NCI-H1105 (cell line): ENCODE data around the gene ZNF555.
"Not testable (repeated sequence)": the region's sequence is repeated elsewhere in the genome, so short reads cannot be mapped to it uniquely, and the experiment has no call there.

Experiments used
- DNase-seq: peaks from one replicate; lab custom pipeline; 2025; lab: John Stamatoyannopoulos, UW

Gene ZNF555

DNA sequence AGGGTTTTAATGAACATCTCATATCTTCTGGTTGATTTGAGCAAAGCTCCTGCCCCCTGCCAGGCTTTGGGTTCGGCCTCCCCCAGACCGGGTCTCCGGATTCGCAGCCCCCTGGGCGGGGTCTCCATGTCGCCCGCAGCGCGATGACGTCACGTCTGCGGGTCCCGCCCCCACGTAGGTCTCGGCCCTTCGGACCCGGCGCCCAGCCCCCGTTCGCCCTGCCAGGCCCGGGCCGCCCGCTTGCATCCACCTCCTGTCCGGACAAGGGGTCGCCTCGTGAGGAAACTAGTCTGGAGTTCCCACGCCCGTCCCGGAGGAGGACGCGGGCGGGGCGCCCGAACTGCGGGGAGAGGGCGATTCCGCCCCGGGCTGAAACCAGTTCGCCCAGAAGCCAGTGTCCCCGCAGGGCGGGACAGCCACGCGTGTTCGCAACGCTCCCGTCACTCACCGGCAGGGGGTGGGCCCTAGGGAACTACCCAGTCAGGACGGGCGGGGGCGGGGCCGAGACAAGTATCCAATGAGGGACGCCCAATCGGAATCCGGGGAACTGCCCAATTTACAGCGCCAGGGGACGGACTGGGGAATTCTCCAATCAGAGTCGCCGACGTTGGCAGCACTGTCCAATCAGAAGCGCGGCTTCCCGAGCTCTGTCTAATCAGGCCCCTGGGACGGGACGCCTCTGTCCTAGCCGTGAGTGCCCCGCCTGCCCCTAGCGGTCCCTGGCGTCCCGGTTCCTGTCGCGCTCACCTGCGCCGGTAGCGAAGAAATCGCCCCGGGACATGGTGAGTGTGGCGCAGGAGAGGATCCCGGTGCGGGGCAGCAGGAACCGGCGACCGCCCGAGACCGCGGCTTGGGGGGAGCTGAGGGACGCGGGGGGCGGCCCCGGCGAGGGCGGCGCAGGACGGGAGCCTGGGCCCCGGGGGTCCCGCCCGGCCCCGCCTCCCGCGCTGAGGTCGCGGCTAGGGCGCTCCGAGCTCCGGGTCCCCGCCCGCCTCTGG is at the start of gene ZNF555:
Gene ZNF555, plus strand, starts transcription at position 682 of the 998 bp plus-strand sequence. Its CDS starts 98 bp downstream, at position 780.
- peak; percentile 93 for DNase-seq

DNA sequence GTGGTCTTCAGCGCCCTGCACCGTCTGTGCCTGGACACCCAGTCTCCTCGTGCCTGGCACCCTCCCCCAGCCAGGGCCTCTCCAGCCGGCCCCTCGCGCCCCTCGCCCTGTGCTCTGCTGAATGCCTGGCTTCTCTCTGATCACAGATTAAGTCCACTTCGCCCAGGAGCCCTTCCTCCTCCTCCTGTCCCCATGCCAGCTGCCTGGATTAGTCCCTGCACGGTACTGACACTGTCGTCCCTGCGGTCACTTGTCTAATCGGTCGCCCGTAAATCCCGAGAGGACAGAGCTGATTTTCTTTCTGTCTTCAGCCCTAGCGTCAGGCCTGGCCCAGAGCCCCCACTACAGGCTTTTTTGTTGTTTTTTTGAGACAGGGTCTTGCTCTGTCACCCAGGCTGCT is 49.4 kb upstream of the ZNF555 start:
- no peak for DNase-seq

DNA sequence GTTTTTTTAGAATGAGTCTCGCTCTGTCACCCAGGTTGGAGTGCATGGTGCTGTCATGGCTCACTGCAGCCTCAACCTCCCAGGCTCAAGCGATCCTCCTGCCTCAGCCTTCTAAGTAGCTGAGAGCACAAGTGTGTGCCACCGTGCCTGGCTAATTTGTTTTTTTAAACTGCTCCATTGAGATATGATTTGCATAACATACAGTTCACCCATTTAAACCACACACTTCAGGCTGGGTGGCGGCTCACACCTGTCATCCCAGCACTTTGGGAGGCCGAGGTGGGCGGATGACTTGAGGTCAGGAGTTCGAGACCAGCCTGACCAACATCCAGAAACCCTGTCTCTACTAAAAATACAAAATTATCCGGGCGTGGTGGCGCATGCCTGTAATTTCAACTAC is 48.6 kb upstream of the ZNF555 start:
- not testable (repeated sequence) for DNase-seq

DNA sequence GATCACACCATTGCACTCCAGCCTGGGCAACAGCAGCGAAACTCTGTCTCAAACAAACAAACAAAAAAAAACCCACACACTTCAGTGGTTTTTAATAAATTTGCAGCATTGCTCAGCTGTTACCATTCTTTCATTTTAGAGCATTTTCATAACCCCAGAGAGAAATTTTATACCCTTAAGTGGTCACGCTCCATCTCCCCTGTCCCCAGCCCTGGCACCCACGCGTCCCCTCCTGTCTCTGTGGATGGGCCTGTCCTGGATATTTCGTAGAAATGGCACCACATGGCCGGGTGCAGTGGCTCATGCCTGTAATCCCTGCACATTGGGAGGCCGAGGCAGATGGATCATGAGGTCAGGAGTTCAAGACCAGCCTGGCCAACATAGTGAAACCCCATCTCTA is 48.1 kb upstream of the ZNF555 start:
- DNase-seq, result no peak

DNA sequence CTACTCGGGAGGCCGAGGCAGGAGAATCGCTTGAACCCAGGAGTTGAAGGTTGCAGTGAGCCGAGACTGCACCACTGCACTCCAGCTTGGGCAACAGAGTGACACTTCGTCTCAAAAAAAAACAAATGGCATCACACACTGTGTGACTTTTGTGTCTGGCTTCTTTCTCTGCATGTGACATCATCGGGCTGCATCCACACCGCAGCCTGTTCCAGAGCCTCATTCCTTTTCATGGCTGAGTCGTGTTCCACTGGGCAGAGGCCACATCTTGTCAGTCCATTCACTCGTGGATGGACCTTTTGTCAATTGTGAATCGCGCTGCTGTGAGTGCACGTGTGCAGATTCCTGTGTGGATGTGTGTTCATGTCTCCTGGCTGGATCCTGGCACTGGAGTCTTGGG is 47.7 kb upstream of the ZNF555 start:
- no peak for DNase-seq

DNA sequence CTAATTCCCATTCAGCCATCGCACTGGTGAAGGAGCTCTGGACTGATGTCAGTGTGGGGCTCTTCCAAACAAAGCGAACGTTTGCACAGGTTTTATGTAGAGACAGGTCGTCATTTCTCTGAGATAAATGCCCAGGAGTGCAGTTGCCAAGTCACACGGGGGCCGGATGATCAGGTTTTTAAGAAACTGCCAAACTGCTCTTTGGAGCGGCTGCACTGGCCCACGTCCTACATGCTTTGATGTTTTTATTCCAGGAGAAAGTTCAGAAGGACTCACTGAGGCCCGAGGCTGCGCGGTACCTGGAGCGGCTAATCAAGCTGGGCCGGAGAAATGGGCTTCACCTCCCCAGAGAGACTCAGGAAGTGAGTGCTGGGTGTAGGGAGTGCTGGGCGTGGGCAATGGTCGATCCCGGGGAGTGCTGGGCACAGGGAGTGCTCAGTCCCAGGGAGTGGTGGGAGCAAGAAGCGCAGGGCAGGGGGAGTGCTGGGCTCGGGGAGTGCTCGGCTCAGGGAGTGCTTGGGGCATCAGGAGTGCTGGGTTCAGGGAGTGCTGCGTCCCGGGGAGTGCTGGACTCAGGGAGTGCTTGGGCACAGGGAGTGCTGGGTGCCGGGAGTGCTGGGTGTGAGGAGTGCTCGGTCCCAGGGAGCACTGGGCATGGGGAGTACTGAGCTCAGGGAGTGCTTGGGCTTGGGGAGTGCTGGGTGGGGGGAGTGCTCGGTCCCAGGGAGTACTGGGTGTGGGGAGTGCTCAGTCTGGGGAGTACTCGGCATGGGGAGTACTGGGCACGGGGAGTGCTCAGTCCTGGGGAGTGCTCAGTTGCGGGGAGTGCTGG is 45.2 kb upstream of the ZNF555 start:
- no peak for DNase-seq

DNA sequence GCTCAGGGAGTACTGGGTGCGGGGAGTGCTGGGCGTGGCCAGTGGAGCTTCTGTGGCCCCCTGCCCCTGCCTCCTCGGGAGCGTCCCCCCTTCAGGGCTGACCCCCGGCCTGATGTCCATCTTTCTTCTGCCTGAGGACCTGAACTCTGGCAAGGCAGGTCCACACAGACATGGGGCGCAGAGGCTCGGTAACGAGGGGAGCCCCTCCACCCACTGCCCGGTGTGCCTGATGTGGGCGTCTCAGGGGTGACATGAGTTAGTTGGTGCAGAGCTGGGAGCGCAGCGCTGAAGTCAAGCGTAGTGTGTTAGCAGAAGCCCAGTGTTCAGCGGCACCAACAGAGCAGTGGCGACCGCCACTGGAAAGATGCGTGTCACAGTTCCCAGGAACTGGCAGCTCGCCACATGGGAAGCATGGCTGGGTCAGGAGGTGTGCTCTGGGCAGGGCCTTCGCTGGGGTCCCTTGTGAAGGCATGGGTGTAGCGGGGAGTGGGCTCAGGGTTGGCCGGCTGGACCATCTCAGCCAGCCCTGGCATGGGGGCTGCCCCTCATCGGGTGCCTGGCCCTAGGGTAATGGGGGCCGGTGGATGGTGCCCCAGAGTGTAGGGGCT is 44.5 kb upstream of the ZNF555 start:
- no peak for DNase-seq

DNA sequence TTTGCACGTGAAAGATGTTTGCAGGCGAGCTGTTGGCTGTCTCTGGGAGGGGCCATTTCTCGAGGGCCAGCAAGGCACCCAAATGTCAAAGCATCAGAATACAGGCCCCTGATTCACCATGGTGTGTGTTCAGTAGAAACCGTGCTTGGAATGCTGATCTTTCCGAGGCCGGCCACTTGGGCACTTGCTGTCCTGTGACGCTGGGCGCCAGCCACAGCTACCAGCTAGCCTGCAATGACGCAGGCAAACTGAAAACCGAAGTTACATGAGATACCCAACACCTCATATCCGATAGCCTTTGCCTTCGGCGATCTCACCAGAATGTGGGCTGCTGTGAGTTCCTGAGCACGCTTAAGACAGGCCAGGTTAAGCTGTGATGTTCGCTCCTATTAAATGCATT is 44.0 kb upstream of the ZNF555 start:
- DNase-seq, result no peak

DNA sequence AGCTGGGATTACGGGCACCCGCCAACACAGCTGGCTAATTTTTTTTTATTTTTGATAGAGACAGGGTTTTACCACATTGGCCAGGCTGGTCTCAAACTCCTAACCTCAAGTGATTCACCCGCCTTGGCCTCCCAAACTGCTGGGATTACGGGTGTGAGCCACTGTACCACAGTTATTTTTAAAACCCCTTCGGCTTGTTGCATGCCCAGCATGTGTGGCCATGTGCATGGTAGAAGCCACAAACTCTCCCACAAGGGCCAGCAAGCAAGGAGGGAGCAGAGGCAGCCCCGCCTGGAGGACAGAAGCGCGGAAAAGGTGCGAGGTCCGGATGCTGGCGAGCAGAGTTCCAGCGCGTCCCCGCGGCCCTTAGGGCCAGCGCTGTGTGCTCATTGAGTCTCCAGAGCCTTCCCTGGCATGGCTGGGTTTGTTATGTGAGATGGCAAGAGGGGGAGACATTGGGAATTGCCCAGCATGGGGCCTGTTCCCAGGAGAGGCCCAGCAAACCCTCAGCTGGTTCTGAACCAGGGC is 43.1 kb upstream of the ZNF555 start:
- DNase-seq, result no peak

DNA sequence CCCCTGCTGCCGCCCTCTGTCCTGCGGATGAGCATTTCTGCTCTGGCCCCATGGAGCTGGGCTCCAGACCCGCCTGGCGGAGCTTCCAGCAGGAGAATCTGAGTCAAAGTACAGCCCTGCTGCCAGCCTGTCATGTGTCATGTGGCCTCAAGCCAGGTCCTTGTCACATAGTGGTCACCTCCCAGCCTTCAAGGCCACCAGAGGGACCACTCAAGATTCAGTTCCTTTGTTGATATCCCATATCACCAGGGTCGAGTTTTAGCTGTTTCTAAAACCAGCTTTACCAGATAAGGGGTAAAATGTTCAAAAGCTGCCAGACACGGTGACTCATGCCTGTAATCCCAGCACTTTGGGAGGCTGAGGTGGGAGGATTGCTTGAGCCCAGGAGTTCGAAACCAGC is 42.5 kb upstream of the ZNF555 start:
- no peak for DNase-seq

DNA sequence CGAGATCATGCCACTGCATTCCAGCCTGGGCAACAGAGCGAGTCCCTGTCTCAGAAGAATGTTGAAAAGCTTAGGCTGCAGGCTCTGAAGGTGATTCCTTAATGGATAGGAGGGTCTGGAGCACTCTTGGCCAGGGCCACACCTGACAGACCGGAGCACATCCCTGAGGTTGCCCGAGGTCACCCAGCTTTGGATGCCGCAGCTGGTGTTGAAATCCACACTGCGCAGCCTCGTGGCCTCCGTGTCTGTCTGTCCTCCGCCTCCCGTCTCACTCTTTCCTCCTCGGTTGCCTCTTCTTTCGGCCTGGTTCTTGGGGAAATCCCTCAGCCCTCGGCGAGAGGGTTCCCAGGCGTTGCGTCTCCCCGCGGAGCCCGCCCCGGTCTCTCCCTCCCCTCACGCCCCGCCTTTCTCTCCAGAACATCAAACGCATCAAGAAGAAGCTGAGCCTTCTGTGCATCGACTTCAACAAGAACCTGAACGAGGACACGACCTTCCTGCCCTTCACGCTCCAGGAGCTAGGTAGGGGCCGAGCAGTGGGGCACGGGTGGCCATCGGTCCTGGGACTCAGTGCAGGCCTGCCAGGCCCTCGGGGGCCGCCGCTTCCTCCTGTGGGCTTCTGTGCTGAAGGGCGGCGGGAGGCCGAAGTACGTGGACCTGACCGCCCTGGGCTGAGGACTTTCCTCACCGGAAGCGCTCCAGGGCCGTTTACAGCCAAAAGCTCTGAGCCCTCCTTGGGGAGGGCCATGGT is 41.8 kb upstream of the ZNF555 start:
- DNase-seq, result no peak

DNA sequence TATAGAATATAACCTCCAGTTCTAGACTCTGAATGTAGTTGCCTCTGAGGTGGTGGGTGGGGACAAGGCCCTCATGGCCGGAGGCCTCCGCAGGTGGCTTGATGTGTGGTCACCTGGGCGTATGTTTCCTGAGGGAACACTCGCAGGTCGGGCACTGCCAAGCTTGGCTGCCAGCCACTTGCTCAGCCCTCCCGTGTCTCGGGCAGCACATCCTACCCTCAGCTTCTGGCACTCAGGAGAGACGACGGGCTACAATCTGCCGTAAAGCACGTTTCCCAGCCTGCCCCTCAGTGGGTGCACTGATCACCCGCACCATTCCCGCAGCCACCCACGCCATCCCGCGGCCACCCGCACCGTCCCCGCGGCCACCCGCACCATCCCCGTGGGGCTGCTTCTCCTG is 40.8 kb upstream of the ZNF555 start:
- no peak for DNase-seq

DNA sequence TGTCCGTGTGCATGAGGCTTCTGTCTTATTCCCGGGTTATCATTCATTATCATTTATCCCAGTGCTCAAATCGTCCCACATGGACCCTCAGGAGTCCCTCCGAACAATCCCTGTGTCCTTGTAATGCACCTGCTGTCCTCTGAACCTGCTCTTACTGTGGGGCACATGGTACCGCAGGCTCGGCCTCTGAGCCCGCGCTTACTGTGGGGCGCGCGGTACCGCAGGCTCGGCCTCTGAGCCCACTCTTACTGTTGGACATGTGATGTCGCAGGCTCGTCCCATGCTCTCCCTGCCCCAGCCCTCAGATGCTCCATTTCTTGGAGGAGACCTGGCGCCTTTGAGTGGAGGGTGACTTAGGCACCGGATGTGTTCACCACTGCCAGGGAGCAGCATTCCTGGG is 38.4 kb upstream of the ZNF555 start:
- DNase-seq, result no peak

DNA sequence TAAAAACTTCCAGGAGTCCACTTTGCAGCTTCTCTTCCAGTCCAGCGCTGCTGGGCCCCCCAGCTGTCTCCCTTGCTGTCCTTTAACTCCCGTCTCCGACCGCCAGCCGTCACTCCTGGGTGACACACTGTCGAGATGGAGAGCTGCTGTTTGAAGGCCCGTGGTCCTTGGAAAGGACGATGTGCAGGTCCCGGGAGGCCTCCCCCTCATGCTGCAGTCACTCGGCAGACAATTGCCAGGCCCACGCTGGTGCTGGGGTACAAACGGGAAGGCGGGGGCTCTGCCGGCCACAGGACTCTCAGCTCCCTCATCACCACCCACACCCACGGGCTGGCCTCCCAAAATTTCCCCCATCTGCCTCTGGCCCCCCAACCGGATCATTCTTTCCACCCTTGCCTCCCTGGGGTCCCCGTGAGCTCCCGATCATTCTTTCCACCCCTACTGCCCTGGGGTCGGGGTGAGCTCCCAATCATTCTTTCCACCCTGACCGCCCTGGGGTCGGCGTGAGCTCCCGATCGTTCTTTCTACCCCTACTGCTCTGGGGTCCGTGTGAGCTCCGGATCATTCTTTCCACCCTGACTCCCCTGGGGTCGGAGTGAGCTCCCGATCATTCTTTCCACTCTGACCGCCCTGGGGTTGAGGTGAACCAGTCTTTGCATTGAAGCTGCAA is 37.7 kb upstream of the ZNF555 start:
- DNase-seq, result no peak

DNA sequence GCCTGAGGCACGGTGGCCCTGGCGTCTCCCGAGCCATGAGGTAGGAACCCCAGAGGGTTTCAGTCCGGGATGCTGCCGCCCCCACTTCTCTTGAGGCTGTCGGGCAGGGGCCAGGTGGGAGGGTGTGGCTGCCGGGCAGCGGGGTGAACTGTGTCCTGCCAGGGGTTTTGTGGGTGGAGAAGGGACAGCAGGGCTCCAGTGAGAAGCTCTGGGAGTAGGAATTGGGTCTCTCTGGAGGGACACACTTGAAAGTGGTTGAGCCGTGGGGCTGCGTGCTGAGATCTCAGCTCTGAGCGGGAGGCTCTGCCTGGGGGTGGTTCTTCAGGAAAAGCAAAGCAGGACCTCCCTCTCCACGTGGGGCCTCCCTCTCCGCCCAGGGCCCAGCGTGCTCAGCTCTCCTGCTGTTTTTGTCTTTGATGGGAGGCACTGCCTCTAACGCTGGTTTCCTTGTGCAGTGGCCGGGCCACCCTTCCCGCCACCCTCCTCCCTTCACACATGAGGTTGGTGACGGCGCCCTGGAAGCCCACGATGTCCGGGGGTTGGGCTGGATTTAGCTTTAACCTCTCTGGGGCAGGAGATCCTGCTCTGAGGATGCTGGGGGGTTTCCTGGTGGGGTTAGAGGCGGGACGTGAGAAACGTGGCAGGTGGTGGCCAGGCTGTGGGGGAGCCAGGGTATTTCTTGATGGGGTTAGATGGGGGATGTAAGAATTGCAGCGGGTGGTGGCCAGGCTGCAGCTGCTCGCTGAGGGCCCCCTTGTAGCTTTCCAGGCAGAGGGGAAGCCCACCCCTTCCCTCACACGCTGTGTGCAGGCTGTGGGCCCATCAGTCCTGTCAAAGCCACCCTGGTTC is 36.9 kb upstream of the ZNF555 start:
- DNase-seq, result no peak

DNA sequence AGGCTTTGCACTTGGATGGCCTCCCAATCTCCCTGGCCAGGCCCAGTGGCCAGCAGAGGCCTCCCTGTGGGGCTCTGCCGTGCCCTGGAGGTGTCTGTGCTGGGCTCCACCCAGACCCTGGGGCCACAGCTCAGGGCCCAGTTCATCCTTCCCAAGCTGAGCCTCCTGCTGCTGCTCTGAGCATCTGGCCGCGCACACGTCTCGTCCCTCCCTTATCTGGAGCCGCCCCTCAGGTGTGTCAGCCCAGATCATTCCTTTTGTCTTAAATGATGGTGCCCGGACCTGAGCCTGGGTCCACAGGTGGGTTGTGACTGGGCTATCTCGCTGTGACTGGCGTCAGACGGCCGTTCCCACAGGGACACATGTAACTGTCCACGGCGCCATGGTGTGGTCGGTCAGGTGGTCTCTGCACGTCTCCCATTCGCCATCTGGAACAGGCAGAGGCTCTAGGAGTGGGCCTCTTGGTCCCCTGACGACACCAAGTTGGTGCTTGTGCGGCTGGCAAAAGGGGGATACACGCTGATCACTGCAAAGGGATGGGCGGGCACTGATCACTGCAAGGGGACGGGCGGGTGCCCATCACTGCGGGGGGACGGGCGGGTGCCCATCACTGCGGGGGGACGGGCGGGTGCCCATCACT is 35.9 kb upstream of the ZNF555 start:
- DNase-seq, result no peak

DNA sequence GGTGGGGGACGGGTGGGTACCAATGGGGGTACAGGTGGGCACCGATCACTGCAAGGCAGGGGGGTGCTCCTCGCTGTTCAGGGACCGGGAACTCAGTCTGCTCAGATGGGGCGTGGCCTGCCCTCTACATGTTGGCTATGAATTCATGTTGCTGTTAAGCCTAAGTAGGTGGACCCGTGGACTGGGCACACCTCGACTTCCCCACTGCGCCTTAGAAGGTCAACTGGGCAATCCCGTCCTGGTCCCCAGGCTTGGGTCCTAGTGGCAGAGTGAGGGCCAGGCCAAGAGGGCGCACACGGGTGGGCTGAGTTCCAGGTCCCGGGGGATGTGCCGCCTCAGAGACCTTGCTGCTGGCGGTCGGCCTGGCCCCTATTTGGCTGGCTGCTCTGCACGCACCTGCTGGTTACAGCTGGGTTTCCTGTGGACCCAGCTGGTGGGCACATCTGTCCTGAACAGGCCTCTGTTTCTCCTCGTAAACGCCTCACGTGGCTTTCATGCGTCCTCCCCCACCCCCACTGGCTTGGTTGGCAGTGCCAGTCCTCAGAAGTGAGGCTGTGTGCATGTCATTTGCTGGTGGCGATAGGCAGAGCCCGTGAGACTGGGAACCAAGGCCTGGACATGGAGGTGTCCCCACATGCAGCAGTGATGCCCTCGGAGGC is 35.2 kb upstream of the ZNF555 start:
- no peak for DNase-seq

DNA sequence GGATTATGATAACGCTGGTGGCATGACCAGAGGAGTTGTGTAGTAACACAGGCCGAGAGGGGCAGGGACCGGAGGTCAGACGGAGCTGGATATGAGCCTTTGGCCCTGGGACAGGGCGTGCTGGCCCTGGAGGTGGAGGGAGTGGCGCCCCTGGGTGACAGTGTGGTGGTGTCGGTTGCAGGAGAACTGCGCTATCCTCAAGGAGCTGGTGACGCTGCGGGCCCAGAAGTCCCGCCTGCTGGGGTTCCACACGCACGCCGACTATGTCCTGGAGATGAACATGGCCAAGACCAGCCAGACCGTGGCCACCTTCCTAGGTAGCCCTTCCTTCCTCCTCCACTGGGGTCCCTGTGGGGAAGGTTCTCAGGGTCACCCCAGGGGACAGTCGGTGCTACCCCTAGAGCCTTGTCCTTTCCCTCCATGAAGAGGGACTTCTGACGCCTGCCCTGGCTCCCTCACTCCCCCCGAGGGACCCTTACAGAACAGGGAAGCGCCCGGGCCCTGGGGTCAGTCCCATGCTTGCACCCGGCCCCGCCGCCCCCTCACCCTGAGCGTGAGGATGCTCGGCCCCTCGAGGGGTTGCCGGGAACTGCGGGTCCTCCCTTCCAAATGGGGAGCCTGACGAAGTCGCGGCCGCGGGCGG is 34.4 kb upstream of the ZNF555 start:
- no peak for DNase-seq
